Measurements from ENCODE around the gene ANKAR.
A peak's percentile ranks its signal among the peaks of the same experiment; 100 is the strongest.
"Not testable (repeated sequence)": the region's sequence is repeated elsewhere in the genome, so short reads cannot be mapped to it uniquely, and the experiment has no call there.

Gene ANKAR, protein sequence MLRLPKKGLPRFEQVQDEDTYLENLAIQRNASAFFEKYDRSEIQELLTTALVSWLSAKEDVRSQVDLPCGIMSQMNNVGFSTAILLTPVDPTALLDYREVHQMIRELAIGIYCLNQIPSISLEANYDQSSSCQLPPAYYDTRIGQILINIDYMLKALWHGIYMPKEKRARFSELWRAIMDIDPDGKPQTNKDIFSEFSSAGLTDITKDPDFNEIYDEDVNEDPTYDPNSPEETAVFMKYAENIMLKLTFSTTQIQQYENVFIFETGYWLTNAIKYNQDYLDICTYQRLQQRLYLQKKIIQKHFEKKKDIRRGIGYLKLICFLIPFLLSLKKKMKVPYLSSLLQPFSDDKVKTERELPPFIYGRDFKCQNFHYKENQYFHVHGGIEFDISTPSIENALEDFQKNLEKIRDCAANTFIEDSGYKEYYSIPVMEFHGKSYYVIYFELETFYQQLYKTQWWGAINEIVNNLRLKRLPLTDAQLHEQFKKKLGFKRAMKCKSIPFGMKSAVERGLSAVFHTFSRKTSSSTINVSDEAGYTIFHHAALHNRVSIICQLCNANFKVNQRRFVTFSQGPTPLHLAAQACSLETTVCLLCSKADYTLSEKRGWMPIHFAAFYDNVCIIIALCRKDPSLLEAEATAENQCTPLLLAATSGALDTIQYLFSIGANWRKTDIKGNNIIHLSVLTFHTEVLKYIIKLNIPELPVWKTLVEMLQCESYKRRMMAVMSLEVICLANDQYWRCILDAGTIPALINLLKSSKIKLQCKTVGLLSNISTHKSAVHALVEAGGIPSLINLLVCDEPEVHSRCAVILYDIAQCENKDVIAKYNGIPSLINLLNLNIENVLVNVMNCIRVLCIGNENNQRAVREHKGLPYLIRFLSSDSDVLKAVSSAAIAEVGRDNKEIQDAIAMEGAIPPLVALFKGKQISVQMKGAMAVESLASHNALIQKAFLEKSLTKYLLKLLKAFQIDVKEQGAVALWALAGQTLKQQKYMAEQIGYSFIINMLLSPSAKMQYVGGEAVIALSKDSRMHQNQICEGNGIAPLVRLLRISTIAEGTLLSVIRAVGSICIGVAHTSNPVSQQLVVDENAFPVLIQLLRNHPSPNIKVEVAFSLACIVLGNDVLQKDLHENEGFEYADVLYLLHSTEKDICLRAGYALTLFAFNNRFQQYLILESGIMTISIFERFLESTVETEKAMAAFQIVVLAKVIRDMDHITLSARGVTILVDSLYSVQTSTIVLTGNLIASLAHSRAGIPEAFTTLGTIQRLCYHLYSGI (N-terminal part only)

DNA sequence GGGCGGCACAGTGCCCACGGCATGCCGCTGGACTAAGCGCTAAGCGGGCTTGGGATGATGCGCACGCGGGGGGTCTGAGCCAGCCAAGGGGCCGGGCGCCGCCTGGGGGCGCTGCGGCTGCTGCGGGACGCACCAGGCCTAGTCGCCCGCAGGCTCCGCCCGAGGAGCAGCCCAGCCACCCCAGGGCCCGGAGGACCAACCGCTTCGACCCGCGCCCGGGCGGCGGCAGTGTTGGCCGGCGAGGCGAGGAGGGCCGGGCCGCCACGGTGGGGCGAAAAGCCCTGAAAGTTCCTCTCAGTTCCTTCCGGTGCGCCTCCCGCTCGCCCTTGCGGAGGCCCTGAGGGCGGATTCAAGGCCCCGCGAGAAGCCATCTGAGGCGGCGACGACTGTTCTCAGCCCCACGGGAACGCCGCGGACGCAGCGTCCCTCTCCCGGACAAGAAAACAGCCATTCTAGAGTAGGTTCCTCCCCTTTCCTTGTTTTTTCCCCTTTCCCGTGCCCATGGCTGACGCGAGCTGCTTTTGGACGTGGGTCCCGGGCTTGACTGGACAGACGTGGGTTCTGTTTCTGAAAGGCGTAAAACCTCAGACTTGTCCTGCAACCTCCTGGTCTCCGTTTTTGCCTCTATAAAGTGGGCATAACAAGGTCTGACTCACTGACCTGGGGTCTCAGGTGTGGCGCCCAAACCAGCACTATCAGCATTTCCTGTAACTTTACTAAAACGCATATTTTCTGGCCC lies at the start of gene ANKAR:
ANKAR (plus strand) TSS at position 297 of the 739 bp plus-strand sequence. CDS start 1,821 bp downstream, outside the sequence.
- no peak for FAIRE-seq

- FAIRE-seq, result no peak
These were observed 48.8 kb upstream of the ANKAR start for GRCh38 chr2:189625636-189626035.

DNA sequence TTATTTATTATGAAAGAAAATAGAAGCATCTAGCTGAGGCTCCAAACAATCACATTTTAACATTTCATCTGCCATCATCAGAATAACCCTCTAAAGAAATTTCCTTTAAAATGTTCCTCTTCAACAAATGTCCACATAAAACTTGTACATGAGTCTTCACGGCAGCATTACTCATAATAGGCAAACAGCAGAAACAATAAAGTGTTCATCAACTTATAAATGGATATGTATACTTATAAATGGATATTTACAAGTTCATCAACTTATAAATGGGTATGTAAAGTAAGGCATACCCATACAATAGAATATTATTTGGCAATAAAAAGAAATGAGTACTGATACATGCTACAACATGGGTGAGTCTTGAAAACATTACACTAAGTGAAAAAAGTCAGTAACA lies 46.7 kb upstream of the ANKAR start:
- no peak for FAIRE-seq

- no peak for FAIRE-seq
These were observed 45.5 kb upstream of the ANKAR start for GRCh38 chr2:189628817-189629530.

DNA sequence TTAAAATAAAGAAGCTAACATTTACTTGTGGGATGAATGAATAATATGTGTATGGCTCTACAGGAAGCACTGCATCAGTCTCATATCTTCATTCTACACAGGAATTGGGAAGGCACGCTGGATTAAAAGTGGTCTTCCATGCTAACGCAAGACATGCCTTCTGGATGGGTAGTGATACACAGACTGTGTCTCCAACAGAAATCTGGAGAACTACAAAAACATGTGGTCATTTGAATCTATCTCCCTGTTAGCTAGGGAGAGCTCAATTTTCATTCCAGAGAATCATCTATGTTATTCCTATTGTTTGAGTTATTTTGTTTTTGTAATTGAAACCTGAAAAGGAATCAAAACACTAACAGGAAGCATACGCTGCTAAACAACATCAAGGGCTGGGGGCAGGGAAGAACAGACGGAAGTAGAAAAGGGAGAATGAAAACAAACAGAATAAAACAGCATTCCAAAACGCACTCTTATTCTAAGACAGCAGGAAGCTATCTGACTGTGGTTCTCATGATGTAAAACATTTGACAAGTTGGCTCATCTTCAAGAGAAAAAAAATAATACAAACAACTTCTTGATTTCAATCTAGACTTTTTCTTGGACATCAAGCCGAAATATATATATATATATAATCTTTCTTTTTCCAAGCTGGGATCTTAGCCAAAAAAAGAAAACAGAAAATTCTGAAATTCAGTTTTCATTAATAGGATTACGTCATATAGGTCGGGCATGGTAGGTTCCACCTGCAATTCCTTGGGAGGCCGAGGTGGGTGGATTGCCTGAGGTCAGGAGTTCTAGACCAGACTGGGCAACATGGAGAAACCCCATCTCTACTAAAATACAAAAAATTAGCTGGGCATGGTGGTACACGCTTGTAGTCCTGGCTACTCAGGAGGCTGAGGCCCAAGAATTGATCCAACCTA lies 44.7 kb upstream of the ANKAR start:
- FAIRE-seq, result no peak

- no peak for FAIRE-seq
These were observed 42.6 kb upstream of the ANKAR start for GRCh38 chr2:189631849-189632248.

DNA sequence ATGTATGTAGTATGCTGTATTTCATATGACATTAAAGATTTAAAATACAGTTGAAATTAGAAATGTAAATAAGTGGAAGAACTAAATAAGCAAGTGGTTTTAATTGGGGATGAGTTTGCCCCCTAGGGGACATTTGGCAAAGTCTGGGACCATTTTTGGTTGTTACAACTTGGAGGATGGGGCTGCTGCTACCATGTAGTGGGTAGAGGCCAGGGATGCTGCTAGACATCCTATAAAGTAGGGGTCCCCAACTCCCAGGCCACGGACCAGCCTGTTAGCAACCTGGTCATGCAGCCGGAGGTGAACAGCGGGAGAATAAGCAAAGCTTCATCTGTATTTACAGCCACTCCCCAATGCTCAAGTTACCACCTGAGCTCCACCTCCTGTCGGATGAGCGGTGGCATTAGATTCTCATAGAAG lies 41.1 kb upstream of the ANKAR start:
- FAIRE-seq, result peak; percentile 81

- FAIRE-seq, result no peak
These were observed 39.1 kb upstream of the ANKAR start for GRCh38 chr2:189635353-189635752.

DNA sequence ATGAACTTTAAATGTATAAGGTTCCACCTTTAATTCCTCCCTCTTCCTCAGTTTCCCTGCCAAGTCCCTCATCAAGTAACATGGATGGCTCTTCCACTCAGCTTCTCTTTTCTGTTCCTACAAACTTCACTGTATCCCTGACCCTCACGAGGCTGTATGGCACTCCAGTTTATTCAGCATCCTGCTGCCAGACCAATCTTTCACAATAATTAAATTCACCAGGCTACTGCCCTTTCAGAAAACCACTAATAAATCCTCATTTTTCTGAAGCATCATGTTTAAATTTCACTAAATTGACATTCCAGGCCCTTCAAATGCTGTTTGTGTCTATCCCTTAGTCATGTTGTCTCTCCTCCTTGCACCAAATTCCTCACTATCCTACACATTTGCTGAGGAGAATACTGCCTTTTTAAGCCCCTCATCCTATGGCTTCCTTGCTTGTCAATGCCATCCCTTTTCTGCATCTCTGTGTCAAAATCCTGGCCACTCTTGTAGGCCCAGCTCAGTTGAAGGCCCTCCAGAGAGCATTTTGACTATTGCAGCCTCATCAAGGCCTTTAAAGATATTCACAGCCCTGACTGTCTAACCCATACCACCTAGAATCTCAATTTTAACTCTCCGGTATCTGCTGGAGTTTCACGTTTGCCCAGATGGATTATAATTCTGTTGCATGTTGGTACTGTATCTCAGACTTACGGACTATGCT lies 36.0 kb upstream of the ANKAR start:
- FAIRE-seq, result no peak

- no peak for FAIRE-seq
These were observed 35.4 kb upstream of the ANKAR start for GRCh38 chr2:189639007-189639609.

GRCh38 chr2:189641002-189641401 lies 33.5 kb upstream of the ANKAR start:
- no peak for FAIRE-seq

- no peak for FAIRE-seq
These were observed 32.9 kb upstream of the ANKAR start for GRCh38 chr2:189641590-189641989.

DNA sequence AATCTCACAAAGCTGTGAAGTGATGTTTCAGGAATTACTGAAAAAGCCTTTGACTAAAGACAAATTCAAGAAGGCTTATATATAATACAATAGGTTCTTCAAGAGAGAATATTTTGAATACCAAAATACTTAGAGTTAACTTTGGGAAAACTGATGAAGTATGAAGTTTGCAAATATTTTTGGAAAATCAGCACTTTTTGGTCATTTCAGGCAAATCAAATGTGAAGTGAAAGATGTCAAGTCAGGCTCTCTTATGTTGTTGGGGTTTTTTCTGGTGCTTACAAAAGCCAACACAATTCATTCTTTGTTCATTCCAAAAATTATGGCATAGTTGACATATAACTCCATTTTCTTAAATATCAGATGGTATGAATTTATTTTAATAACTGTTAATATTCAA lies 27.9 kb upstream of the ANKAR start:
- no peak for FAIRE-seq

GRCh38 chr2:189648846-189649509 lies 25.5 kb upstream of the ANKAR start:
- no peak for FAIRE-seq

- no peak for FAIRE-seq
These were observed 23.2 kb upstream of the ANKAR start for GRCh38 chr2:189651284-189651683.

- FAIRE-seq, result not testable (repeated sequence)
These were observed 21.0 kb upstream of the ANKAR start for GRCh38 chr2:189653464-189653863.

GRCh38 chr2:189654641-189655040 lies 19.8 kb upstream of the ANKAR start:
- FAIRE-seq, result no peak

DNA sequence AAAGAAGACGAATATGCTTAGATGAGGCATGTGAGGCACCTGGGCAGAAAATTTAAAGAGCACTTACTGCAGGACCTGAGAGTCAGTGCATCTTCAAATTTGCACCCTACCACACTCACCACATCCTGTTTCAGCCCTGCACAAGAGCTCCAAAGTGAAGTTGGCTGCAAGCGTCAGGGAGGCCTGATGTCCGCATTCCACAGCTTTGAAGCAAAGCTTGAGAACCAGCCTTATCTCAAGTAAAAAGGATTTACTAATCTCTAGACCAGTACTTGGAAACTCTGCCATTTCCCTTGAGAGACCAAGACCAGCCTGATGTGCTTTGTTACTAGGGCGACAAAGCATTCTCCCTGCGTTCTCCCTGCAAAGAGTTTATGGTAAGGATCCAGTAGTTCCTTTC lies 16.6 kb upstream of the ANKAR start:
- no peak for FAIRE-seq

Data from TTC549 (cell line).